CD4-positive, alpha-beta T cell treated with Interleukin-2 at 100 ng/mL for 4 hours (primary cell): ENCODE measurements around the gene MYO10.
"Not testable (repeated sequence)": the region's sequence is repeated elsewhere in the genome, so short reads cannot be mapped to it uniquely, and the experiment has no call there.

Experiments
- DNase-seq: peaks from one replicate; pipeline ENCODE4 v3.0.0-alpha.2; 2020; ENCODE audit warnings: low spot score

The MYO10 gene

DNA sequence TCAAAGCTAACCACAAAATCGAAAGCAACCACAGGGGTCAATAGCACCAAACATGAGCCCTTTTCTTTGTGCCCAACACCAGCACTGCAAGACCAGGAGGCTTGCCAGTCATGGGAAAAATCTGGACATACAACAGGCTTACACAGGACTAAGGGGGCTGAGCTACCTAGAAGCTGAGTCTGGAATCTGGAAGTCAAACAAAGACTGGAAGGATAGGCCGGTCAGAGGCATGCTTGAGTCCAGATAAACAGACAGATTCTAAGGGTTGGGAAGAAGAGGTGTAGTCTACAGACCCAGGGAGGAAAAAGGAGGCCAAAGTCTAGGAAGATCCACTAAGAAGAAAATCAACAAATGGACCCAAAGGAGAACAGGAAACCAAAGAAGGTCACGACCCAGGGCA, 73.3 kb downstream of the MYO10 start:
- no peak for DNase-seq

DNA sequence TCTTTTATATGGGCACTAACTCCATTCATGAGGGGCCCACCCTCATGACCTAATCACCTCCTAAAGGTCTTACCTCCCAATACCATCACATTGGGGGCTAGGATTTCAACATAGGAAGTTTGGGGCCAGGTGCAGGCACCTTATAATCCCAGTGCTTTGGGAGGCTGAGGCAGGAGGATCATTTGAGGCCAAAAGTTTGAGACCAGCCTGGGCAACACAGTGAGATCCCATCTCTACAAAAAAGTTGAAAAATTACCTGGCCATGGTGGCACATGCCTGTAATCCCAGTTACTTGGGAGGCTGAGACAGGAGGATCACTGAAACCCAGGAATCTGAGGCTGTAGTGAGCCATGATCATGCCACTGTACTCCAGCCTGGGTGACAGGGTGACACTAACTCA, 76.7 kb downstream of the MYO10 start:
- no peak for DNase-seq

DNA sequence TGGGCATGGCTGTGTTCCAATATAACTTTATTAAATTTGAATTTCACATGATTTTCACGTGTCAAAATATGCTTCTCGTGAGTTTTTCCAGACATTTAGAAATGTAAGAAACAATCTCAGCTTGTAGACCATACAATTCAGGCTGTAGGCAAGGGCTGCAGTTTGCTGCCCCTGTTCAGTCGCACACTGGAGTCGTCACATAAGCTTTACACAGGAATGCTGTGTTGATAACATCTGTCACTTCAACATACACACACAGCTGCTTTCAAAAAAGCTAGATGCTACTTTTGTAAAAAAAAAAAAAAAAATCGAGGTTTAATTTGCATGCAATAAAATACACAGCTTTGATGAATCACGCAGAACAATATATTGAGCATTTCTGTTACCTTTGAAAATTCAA, 77.9 kb downstream of the MYO10 start:
- no peak for DNase-seq

DNA sequence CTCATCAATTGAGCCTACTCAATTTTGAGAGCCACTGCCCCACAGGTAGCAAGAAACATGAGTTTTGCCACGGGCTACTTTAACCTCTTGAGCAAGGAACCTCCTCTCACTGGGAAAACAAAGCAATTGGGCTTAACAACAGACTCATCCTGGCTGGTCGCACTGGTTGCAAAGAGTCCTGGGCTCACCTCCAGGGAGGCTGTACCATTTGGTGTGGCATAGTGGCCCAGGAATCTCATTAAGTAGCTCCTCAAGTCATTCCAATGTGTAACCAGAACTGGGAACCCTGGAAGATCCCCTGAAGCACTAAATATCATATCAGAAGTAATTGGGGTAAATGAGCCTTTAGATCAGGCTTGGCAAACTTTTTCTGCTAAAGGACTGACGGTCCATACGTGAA, 78.5 kb downstream of the MYO10 start:
- DNase-seq, result no peak

DNA sequence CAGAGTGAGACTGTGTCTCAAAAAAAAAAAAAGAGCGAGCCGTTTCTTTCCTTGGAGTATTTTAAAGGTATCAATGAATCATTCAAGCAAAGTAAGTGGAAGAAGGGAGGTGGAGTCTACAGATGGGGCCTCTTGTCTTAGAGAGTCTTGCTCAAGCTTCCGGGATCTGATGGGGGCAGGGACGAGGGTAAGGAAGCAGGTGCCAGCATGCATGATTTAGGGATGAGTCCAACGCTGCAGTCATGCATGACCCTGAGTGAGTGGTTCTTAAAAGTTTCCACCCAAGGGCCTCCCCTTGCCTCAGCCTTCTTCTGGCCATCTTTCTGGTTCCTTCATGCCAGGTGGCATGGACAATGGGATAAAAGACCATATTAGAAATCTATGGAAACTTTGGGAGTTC, 79.6 kb downstream of the MYO10 start:
- DNase-seq, result no peak

DNA sequence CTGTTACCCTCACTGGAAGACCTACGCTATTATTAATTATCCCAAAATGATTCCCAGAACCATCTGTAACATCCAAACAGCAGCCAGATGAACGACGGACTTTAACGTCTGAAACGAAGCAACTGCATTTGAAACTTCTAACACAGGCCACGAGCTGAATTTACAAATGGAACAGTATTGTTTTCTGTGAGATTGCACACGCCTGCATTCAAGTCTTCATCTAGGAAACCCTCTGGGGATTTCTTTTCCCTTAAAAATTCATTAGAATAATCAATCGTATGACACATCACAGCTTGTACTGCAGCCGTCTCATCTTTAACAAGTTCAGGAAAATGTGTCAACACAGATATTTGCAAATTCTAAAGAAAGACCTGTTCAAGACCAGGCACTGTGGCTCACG, 80.2 kb downstream of the MYO10 start:
- no peak for DNase-seq

DNA sequence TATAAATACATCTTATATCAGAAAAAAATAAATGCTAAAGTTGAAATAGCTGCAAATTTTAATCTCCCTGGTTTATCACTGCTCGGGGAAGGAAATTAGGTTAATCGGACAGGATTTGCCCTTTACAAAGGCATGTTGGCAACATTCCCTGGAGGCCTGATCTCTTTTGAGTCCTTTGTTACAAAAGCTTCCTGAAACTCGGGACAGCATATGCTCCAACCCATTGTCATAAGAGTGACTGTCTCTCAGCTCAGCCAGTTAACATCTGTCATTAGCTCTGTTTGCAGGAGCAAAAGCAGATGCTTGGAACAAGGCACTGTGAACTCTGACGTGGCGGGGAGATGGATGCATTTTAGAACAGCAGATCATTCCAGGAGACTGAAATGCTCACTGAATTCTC, 80.6 kb downstream of the MYO10 start:
- no peak for DNase-seq

DNA sequence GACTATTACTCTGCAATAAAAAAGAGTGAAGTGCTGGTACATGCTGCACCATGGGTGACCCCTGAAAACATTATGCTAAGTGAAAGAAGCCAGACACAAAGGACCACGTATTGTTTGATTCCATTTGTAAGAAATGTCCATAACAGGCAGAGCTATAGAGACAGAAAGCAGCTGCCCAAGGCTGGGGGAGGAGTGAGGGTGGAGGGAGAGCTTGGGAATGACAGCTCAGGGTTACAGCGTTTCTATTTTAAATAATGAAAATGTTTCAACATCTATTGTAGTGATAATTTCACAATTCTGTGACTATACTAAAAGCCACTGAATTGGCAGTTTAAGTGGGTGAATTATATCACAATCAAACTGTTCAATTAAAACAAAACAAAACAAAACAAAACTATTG, 81.7 kb downstream of the MYO10 start:
- no peak for DNase-seq

DNA sequence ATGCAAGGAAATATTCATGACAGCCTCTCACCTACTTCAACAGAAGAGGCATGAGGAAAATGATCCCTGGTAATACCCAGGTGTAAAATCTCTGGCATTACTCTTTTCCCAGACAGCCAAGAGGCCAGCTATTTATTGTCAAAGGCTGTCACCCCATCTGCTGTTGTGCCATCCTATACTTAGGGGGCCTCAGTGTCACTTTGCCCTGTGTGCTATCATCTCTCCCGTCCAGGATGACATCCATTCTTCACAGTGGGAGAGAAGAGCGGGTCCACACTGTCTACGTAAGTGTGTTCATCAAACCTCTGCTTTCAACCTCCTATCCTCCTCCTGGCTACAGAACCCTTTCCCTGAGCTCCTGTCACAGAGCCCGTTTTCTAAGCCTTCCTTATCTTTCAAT, 82.6 kb downstream of the MYO10 start:
- no peak for DNase-seq

DNA sequence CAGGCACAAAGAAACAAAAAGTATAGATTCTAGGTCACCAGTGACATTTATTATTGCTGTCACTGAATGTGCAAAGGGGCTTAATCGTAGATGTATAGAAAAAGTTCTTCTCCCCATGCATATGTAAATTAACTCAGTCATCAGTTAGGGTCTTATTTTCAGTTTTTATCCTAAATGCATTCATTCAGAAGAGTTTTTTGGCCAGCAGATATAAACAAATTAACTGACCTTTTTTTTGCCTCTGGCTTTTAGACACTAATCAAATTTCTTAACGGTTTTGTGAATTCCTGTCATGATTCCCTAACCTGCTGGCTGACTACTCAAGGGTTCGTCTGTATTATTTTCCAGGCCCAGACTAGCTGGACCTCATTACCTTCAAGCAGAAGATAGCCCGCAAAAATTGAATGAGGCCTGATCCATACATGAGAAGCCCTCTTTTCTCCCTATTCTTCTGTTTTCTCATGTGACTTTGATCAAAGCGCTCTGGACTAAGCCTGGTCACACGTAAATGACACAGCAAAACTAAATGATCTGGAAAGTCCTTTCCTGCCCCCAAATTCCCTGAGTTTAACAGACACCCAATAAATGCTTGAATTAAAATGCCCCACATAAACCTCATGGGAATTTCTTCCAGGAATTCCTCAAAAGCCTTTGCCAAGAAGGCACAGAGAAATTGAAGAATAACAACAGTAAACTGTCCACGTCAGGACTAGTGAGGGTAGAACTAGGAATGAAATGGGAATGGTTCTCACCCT, 83.7 kb downstream of the MYO10 start:
- DNase-seq, result no peak

DNA sequence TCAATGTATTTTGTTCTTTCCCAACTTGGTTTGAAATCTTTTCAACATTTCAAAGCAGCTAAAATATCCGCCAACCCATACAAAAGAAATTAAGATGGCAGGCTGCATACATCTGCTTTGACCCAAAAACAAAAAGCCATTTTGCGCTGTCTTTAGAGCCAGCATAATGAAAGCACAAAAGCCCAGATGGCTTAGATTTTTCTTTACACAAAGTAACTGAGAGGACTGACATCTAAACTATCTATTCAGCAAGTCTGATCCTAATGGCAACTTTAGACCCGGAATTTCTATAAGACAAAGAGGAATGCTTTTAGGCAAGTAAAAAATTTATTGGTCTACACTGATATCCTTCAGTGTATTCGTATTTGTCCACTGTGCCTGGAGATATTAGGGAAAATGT, 86.3 kb downstream of the MYO10 start:
- DNase-seq, result no peak

DNA sequence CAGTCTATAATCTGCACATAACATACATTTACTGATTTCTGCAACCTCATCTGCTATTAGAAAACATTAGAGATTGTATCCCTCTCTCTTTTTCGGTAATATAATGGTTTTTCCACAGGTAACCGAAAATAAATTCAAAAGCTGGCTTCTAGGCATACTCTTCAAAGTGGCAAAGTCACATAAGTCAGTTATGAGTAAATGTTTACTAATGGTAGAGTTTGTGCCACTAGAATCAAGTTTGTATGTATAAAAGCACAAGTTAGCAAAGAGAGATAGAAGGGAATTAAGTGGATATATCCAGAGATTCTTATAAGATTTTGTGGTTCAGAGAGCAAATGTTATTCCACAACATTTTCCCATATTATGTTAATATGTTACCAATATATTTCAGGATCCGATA, 86.9 kb downstream of the MYO10 start:
- no peak for DNase-seq

DNA sequence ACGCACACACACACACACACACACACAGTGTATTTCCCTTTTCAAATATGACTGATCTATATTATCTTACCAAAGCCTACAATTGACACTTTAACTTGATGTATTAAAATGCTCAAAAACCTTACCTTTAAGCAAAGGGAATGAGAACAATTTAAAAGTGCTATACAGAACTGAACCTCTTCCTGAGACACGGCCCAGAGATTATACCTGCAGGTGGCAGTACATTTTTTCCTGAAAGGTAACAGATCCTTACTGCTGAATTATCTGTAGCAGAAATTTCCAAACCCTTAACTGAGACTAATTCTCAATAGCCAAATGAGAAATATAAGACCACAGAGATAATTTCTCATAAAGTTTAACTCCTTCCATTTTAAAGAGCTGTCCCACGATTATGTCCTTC, 91.1 kb downstream of the MYO10 start:
- DNase-seq, result no peak

DNA sequence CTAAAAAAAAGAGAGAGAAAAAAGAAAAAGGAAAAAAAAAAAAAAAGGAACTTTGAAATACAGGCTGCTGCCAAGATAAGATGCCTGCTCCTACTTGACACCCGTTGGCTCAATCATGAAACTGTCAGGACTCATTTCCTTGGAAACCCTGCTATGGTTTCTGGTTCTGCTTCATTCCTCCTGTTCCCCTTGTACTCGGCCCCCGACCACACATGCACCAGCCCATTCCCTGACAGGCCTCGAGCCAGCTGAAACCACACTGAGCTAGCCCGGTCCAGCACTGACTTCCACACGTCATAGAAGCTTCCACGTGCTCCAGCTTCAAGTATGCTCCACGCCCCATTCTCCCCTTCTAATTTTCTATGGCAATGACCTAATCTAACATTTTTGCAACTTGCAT, 93.2 kb downstream of the MYO10 start:
- DNase-seq, result no peak

DNA sequence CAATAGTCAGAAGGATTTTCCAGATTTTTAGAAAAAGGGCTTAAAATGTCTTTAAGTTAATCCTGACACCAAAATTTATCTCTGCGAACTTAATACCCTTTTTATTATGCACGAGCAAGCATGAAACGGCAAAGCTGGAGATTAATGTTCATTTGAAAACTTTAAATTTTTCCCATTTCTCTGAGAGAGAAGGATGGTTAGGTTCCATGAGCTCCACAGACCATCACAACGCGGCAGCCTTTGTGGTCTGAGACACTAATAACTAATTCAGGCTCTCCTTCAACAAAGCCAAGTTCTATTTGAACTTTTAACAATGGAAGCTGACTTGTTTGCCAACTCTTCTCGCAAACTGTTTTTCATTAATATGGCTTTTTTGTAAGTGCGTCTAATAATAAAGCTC, 94.7 kb downstream of the MYO10 start:
- no peak for DNase-seq

DNA sequence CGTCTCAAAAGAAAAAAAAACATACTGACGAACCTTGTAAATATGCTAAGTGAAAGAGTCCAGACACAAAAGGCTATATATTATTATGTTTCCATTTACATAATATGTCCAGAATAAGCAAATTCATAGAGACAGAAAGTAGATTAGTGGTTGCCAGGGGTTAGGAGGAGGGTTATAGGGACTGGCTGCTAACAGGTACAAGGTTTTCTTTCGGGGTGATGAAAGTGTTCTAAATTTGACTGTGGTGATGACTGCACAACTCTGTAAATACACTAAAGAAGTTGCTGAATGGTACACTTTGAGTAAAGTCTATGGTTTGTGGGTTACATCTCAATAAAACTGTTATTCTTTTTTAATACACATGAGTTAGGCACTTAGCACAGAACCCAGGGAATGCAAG, 98.8 kb downstream of the MYO10 start:
- DNase-seq, result no peak

DNA sequence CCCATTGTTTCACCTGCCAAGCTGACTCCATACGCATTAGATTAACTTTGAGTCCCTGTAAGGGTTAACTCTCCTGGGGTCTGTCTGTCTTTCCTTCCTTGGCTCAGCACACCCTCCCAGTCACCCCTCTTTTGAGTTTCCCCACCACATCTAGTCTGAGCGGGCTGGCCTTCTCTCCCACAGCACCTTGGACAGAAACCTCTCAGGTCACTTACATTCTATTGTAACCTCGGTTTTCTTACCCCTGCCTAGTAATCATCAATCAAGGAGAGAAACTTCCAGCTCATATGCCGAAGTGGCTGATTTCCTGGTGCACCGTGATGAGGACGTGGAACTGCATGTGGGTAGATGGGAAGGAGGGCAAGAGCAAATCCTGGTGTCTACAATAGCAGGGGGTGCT, 102.1 kb downstream of the MYO10 start:
- no peak for DNase-seq

DNA sequence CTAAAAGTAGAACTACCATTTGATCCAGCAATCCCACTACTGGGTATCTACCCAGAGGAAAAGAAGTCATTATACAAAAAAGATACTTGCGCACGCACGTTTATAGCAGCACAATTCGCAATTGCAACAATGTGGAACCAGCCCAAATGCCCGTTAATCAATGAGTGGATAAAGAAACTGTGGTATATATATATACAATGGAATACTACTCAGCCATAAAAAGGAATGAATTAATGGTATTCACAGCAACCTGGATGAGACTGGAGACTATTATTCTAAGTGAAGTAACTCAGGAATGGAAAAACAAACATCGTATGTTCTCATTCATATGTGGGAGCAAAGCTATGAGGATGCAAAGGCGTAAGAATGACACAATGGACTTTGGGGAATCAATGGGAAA, 104.8 kb downstream of the MYO10 start:
- not testable (repeated sequence) for DNase-seq

DNA sequence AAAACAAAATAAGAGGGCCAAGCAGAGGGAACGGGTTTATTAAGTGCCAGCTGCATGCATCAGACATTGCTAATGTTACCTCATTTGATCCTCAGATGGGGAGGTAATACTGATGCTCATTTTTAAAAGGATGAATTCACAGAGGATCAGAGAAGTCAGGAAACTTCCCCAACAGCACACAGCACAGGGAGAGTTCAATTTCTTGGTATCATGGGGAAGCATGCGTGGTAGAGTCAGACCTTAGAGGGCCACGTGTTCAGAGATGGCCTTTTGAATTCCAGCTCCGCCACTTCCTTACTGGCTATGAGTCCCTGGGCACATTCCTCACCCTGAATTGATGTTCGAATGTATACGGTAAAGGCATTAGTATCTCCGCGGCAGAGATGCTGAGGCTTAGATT, 108.3 kb downstream of the MYO10 start:
- DNase-seq, result no peak

DNA sequence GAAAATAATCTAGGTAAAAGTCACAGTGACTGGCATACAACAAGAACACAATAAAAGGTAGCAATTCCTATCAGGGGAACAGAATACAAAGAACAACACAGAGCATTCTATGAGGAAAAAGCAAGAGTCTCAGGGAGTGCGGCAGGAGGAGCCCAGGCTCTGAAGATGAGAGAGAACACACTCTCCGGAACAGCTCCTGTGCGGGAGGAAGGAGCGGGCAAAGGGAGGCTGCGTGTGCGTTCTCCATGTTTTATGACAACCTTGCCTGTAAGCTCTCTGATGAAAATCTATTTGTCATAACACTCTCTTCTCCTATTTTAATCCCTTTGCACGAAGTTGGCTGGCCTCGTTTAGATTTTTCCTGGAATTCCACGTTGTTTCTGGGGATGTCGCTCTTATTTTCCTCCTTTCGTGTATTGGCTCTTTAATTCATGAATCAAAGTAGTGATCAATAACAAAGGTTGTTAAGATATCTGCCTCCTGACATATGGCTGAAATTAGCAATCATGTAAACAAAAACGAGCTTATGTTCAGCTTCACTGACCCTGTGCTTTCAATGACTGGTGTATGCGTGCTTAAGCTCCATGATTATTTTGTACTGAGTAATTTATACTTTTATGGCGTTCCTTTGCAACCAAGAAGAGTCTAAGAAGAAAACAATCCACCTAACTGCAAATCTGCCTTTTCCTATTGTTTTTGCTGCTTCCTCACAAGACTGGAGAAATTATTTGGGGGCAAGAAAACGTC, 109.5 kb downstream of the MYO10 start:
- DNase-seq, result no peak

DNA sequence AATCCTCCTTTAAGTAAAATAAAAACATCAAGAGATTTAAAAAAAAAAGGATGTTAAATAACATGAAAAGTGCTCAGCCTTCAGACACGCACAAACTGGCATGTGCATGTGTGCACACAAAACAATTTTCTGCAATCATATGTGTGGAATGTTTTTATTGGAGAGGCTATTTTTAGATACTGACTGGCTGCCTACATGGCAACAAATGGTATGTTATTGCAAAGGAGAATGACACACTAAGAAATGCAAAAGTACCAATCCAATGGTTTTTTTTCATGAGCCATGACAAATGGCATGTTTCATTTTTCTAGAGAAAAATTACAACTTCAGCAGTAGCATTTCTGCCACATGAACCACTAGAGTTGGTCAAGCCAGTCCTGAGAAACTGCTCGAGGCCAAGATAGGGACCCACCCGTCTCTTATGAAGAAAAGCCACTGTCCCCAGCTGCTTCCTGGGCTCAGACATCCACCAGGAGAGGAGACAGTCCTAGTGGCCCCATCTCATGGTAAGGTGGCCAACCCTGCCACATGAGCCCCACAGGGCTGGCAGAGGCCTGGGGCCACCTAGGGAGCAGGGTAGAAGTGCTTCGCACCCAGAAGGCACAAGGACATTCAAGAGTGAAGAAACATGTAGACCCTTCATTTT, 116.4 kb downstream of the MYO10 start:
- no peak for DNase-seq

DNA sequence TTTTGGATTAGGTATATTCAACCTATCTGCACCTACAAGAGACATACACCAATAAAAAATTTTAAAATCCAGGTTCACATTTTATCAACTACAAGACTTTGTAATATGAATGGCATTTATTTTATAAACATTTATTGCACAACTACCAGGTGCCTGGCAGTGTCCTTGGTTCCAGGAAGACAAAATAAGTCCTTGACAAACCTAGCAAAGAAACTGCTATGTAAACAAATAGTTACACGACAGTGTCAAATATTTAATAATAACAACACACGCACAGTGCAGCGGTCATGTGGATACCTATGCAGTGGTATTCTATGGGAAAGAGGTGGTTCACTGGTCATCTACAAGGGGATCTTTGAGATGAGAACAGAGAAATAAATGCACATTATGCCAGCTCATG, 120.7 kb downstream of the MYO10 start:
- DNase-seq, result no peak

DNA sequence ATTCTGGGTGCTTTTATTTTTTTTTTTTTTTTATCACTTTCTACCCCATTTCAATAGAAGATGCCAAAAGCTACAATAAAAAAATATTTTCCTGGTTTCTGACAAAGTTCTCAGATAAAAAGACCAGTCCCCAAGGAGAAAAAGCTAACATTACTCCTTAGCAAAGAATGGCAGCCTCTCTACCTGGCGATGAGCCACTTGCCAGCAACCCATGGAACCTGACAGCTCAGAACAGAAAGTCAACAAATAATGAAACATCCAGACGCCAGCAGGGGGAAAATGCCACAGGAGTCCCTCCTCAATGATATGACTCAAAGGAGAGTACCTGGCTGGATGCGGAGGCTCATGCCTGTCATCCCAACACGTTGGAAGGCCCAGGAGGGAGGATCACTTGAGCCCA, 123.2 kb downstream of the MYO10 start:
- DNase-seq, result no peak
